Chondrocyte (in vitro differentiated cells): ENCODE results near the gene NR6A1. TPM values are rescaled to one million over a fixed set of nuclear protein-coding genes. Genes with fewer than 3 reads are reported as not detected.
A peak's percentile ranks its signal among the peaks of the same experiment; 100 is the strongest.

Experiments
- DNase-seq: peaks from one replicate; pipeline ENCODE4 v3.0.0; 2021; ENCODE audit warnings: mixed read lengths, low spot score
- H3K27ac Mint-ChIP-seq: one replicate; pipeline ENCODE4 v1.8.0; 2021; ENCODE audit warnings: mild to moderate bottlenecking, moderate library complexity, mixed read lengths; ENCODE audit not compliant: unreplicated experiment
- H3K27me3 Mint-ChIP-seq: 2 replicates; pipeline ENCODE4 v1.8.0; 2021; ENCODE audit warnings: low read depth, mixed read lengths
- H3K36me3 Mint-ChIP-seq: 2 replicates; pipeline ENCODE4 v1.8.0; 2021; ENCODE audit warnings: low read depth, mixed read lengths
- H3K4me1 Mint-ChIP-seq: 2 replicates; pipeline ENCODE4 v1.8.0; 2021; ENCODE audit warnings: low read depth, mild to moderate bottlenecking, mixed read lengths
- H3K4me3 Mint-ChIP-seq: one replicate; pipeline ENCODE4 v1.8.0; 2021; ENCODE audit warnings: mild to moderate bottlenecking, moderate library complexity, mixed read lengths; ENCODE audit not compliant: unreplicated experiment
- H3K9me3 Mint-ChIP-seq: 2 replicates; pipeline ENCODE4 v1.8.0; 2021; ENCODE audit warnings: low read depth, mixed read lengths
- total RNA-seq: library from RNA; stranded (reverse); gene quantifications from 3 replicates; pipeline ENCODE4 v1.2.1, GENCODE V29; 2021
- TF ChIP-seq, protein P1 (sequence below): fragments of 200-600 bp; sonication (generic); IDR thresholded peaks from 2 replicates; pipeline ENCODE4 v1.5.0; 2021; ENCODE audit warnings: antibody characterized with exemption, mild to moderate bottlenecking, moderate library complexity

The NR6A1 gene
- total RNA-seq, 1 donor from 2014 or later, result 0.77 TPM

GRCh38 chr9:124596172-124596839 lies 174.8 kb downstream of the NR6A1 start:
- no peak for DNase-seq
- peaks cover 32% of the 10 kb centered on the region for H3K4me1 Mint-ChIP-seq
- H3K27me3 Mint-ChIP-seq, result peaks cover 2% of the 10 kb centered on the region
- no peak overlapping the region for H3K4me3 Mint-ChIP-seq
- H3K9me3 Mint-ChIP-seq, result peaks cover 2% of the 10 kb centered on the region
- no peaks in the 10 kb centered on the region for H3K36me3 Mint-ChIP-seq
- H3K27ac Mint-ChIP-seq, result no peak overlapping the region
- TF ChIP-seq, protein P1, sequence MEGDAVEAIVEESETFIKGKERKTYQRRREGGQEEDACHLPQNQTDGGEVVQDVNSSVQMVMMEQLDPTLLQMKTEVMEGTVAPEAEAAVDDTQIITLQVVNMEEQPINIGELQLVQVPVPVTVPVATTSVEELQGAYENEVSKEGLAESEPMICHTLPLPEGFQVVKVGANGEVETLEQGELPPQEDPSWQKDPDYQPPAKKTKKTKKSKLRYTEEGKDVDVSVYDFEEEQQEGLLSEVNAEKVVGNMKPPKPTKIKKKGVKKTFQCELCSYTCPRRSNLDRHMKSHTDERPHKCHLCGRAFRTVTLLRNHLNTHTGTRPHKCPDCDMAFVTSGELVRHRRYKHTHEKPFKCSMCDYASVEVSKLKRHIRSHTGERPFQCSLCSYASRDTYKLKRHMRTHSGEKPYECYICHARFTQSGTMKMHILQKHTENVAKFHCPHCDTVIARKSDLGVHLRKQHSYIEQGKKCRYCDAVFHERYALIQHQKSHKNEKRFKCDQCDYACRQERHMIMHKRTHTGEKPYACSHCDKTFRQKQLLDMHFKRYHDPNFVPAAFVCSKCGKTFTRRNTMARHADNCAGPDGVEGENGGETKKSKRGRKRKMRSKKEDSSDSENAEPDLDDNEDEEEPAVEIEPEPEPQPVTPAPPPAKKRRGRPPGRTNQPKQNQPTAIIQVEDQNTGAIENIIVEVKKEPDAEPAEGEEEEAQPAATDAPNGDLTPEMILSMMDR, result no peak

GRCh38 chr9:124595743-124596142 lies 175.4 kb downstream of the NR6A1 start:
- Mint-ChIP-seq H3K4me1 (peaks cover 32% of the 10 kb centered on the region), H3K4me3 (no peak overlapping the region)

GRCh38 chr9:124594673-124595072 lies 176.4 kb downstream of the NR6A1 start:
- Mint-ChIP-seq H3K9me3 (no peaks in the 10 kb centered on the region), H3K27me3 (peaks cover 2% of the 10 kb centered on the region), H3K36me3 (no peaks in the 10 kb centered on the region), H3K27ac (no peak overlapping the region), H3K4me1 (peaks cover 24% of the 10 kb centered on the region), H3K4me3 (no peak overlapping the region)
- no peak for DNase-seq
- TF ChIP-seq, protein P1, result no peak

More at GRCh38 chr9:124595743-124596142, 175.4 kb downstream of the NR6A1 start:
- H3K27me3 Mint-ChIP-seq, result peaks cover 2% of the 10 kb centered on the region
- TF ChIP-seq, protein P1, result no peak
- H3K9me3 Mint-ChIP-seq, result peaks cover 2% of the 10 kb centered on the region
- no peaks in the 10 kb centered on the region for H3K36me3 Mint-ChIP-seq
- H3K27ac Mint-ChIP-seq, result no peak overlapping the region
- DNase-seq, result no peak

GRCh38 chr9:124594225-124594624 lies 176.9 kb downstream of the NR6A1 start:
- Mint-ChIP-seq H3K4me3 (no peak overlapping the region), H3K27me3 (peaks cover 2% of the 10 kb centered on the region), H3K27ac (peak overlapping the region; percentile 15), H3K36me3 (no peaks in the 10 kb centered on the region), H3K4me1 (peaks cover 24% of the 10 kb centered on the region), H3K9me3 (no peaks in the 10 kb centered on the region)
- DNase-seq, result no peak
- TF ChIP-seq, protein P1, result no peak

- Mint-ChIP-seq H3K27ac (peak overlapping the region; percentile 42), H3K4me1 (peaks cover 24% of the 10 kb centered on the region), H3K27me3 (peaks cover 2% of the 10 kb centered on the region), H3K4me3 (peak overlapping the region; percentile 10), H3K36me3 (no peaks in the 10 kb centered on the region), H3K9me3 (no peaks in the 10 kb centered on the region)
- no peak for DNase-seq
- TF ChIP-seq, protein P1, result no peak
These were observed 177.5 kb downstream of the NR6A1 start for GRCh38 chr9:124593651-124594058.
